Stimulated activated naive CD8-positive, alpha-beta T cell treated with anti-CD3 and anti-CD28 coated beads, Interleukin-15, Interleukin-2, amounts not matched to agents 100 ng/mL and 50 ng/mL, for 24 hours (primary cell): ENCODE data around the gene LINS1.

ENCODE experiments used
- H3K27ac Mint-ChIP-seq: one replicate; pipeline ENCODE4 v1.8.0; 2021; ENCODE audit warnings: mild to moderate bottlenecking, mixed read lengths
- H3K27me3 Mint-ChIP-seq: one replicate; pipeline ENCODE4 v1.8.0; 2021; ENCODE audit warnings: mixed read lengths
- H3K36me3 Mint-ChIP-seq: one replicate; pipeline ENCODE4 v1.8.0; 2021; ENCODE audit warnings: low read depth, mixed read lengths
- H3K4me1 Mint-ChIP-seq: one replicate; pipeline ENCODE4 v1.8.0; 2021; ENCODE audit warnings: low read depth, mixed read lengths
- H3K4me3 Mint-ChIP-seq: one replicate; pipeline ENCODE4 v1.8.0; 2021; ENCODE audit warnings: mild to moderate bottlenecking, mixed read lengths
- H3K9me3 Mint-ChIP-seq: one replicate; pipeline ENCODE4 v1.8.0; 2021; ENCODE audit warnings: mixed read lengths

LINS1 gene

GRCh38 chr15:100520132-100520921, 81.7 kb downstream of the LINS1 start:
- H3K27ac Mint-ChIP-seq, result no peak overlapping the region
- no peaks in the 10 kb centered on the region for H3K27me3 Mint-ChIP-seq
- H3K4me3 Mint-ChIP-seq, result no peak overlapping the region
- H3K4me1 Mint-ChIP-seq, result peaks cover 12% of the 10 kb centered on the region
- no peaks in the 10 kb centered on the region for H3K36me3 Mint-ChIP-seq
- H3K9me3 Mint-ChIP-seq, result peaks cover 6% of the 10 kb centered on the region

GRCh38 chr15:100517846-100518245, 84.1 kb downstream of the LINS1 start:
- H3K4me3 Mint-ChIP-seq, result no peak overlapping the region
- peaks cover 12% of the 10 kb centered on the region for H3K4me1 Mint-ChIP-seq

More at GRCh38 chr15:100517846-100518245, 84.1 kb downstream of the LINS1 start:
- Mint-ChIP-seq H3K27me3 (no peaks in the 10 kb centered on the region), H3K36me3 (no peaks in the 10 kb centered on the region), H3K27ac (no peak overlapping the region), H3K9me3 (no peaks in the 10 kb centered on the region)
